Duodenal mucosa (tissue), 2 donors: ENCODE results near the gene DENND1A.

Experiments
- H3K27ac ChIP-seq: one replicate; pipeline ENCODE4 v1.7.0; 2013; ENCODE audit warnings: low read depth, low read length
- H3K27me3 ChIP-seq, 2 donors: one replicate each; pipeline ENCODE4 v1.7.0; 2013; ENCODE audit warnings: low read length in 2 of 2, control low read depth in 1 of 2; ENCODE audit not compliant: insufficient read depth in 2 of 2, control insufficient read depth in 1 of 2
- H3K36me3 ChIP-seq, 2 donors: one replicate each; pipeline ENCODE4 v1.7.0; 2013; ENCODE audit warnings: low read length in 2 of 2, control low read depth in 1 of 2; ENCODE audit not compliant: insufficient read depth in 2 of 2, control insufficient read depth in 1 of 2
- H3K4me1 ChIP-seq, 2 donors: one replicate each; pipeline ENCODE4 v1.7.0; 2013; ENCODE audit warnings: low read length in 2 of 2, control low read depth in 1 of 2; ENCODE audit not compliant: insufficient read depth in 2 of 2, control insufficient read depth in 1 of 2
- H3K4me3 ChIP-seq, 2 donors: one replicate each; pipeline ENCODE4 v1.7.0; 2013; ENCODE audit warnings: low read length in 2 of 2, low read depth in 1 of 2
- H3K9ac ChIP-seq, 2 donors: one replicate each; pipeline ENCODE4 v1.7.0; 2013; ENCODE audit warnings: low read length in 2 of 2, low read depth in 1 of 2
- H3K9me3 ChIP-seq, 2 donors: one replicate each; pipeline ENCODE4 v1.7.0; 2013; ENCODE audit warnings: low read length in 2 of 2, control low read depth in 1 of 2; ENCODE audit not compliant: control insufficient read depth in 1 of 2

The DENND1A gene

GRCh38 chr9:123964761-123965160 lies 34.8 kb upstream of the DENND1A start:
- Histone ChIP-seq H3K9ac (no peak overlapping the region), H3K27ac (no peak overlapping the region), H3K9me3 (no peaks in the 10 kb centered on the region), H3K27me3 (peaks cover 13 to 14% of the 10 kb centered on the region in 2 donors), H3K4me3 (no peak overlapping the region), H3K36me3 (no peaks in the 10 kb centered on the region), H3K4me1 (no peaks in the 10 kb centered on the region)

DNA sequence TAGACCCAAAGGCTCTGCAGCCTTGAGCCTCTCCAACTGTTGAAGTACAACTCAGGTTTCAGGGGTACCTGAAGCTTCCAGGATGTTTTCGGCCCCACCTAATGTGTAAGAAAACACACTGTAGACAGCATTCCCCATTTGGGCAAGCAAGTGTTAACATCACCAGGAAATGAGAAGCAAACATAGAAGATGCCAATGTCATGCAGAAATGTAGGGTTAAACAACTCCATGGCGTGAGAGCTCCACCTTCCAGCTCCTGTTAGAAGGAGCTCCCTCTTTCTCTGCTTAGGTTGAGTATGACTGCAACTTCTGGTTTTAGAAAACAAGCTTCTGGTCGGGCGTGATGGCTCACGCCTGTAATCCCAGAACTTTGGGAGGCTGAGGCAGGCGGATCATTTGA lies 31.0 kb upstream of the DENND1A start:
- no peaks in the 10 kb centered on the region for H3K36me3 ChIP-seq
- H3K27me3 ChIP-seq = peaks cover 6 to 21% of the 10 kb centered on the region in 2 donors
- no peak overlapping the region for H3K4me3 ChIP-seq
- H3K9me3 ChIP-seq = no peaks in the 10 kb centered on the region
- no peak overlapping the region for H3K27ac ChIP-seq
- H3K4me1 ChIP-seq = no peaks in the 10 kb centered on the region
- no peak overlapping the region for H3K9ac ChIP-seq

- Histone ChIP-seq H3K27me3 (peaks cover 6 to 21% of the 10 kb centered on the region in 2 donors), H3K9ac (no peak overlapping the region), H3K27ac (no peak overlapping the region), H3K4me3 (no peak overlapping the region), H3K9me3 (no peaks in the 10 kb centered on the region), H3K36me3 (no peaks in the 10 kb centered on the region), H3K4me1 (no peaks in the 10 kb centered on the region)
Observed at GRCh38 chr9:123960366-123960765, 30.4 kb upstream of the DENND1A start.

DNA sequence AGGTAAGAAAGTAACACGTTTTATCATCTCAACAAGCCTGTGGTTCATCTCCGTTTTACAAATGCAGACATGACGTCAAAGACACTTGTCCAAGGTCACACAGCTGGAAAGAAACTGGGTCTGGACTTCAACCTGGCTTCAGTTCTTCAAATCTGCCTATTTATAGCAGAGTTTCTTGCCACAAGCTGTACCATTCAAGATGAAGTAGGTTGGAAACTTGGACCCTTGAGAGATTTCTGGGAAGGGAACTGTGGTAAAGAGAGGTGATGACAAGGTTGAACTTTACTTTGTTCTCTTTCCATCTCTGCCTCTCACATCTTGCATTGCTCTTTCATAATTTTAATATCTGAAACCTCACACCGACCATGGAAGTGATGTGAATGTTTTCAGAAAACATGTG lies 29.9 kb upstream of the DENND1A start:
- Histone ChIP-seq H3K4me1 (no peaks in the 10 kb centered on the region), H3K9me3 (no peaks in the 10 kb centered on the region), H3K36me3 (no peaks in the 10 kb centered on the region), H3K27ac (no peak overlapping the region), H3K4me3 (no peak overlapping the region), H3K9ac (no peak overlapping the region), H3K27me3 (peaks cover 6 to 17% of the 10 kb centered on the region in 2 donors)

DNA sequence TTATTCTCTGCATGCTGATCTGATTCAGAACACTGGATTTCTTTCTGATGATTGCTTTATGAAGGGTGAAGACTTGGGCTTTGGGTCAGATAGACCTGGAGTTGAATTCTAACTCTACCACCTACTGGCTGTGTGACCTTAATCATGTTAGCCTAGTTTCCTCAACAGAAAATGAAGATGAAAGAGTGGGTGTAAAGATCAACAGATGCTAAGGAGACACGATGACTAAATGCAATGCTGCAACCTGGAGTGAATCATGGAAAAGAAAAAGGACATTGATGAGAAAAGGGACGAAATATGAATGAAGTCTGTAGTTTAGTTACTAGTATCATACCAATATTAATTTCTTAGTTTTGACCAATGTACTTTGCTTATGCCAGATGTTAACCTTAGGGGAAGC lies 27.8 kb upstream of the DENND1A start:
- Histone ChIP-seq H3K4me3 (no peak overlapping the region), H3K36me3 (no peaks in the 10 kb centered on the region), H3K27me3 (peaks cover 10 to 21% of the 10 kb centered on the region in 2 donors), H3K27ac (no peak overlapping the region), H3K9ac (no peak overlapping the region), H3K9me3 (no peaks in the 10 kb centered on the region), H3K4me1 (no peaks in the 10 kb centered on the region)

DNA sequence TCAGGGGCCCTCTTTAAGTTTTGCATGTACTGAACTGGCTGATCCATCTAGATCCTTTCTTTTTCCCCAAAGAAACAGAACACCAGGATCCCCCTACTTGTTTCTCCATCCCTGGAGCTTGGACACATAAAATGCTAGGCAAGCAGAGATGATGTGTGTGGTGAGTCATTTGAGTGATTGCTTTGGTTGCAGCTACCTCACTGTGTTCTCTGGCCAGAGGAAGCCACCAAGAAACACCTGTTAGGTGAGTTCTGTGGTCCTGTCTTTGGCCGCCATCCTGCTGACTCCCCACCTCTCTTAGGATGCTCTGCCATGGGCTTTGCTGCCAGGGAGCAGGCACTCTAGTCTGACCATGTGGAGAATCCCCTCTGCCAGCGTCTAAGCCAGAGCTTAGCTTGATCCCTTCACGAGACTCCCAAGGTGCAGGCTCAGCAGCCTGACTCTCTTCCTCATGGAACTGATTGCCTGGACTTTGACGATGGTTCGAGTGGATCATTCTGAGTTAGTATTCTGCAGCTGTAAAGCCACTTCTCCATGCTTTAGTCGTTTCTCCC lies 27.3 kb upstream of the DENND1A start:
- no peak overlapping the region for H3K9ac ChIP-seq
- peaks cover 10 to 21% of the 10 kb centered on the region in 2 donors for H3K27me3 ChIP-seq
- H3K27ac ChIP-seq = no peak overlapping the region
- no peak overlapping the region for H3K4me3 ChIP-seq
- no peaks in the 10 kb centered on the region for H3K4me1 ChIP-seq
- no peaks in the 10 kb centered on the region for H3K36me3 ChIP-seq
- no peaks in the 10 kb centered on the region for H3K9me3 ChIP-seq

DNA sequence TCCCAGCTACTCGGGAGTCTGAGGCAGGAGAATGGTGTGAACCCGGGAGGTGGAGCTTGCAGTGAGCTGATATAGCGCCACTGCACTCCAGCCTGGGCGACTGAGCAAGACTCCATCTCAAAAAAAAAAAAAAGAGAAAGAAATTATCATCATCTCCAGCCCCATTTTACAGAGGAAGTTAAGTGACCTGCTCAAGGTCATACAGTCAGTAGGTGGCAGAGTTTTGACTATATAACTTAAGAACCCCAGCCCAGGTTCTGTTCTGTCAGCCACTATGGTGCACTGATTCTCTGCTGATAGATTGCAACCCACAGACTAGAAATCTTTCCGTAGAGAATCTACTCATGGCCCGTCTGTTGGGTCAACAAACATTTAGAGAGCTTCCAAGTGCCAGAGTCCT lies 25.7 kb upstream of the DENND1A start:
- H3K9me3 ChIP-seq = no peaks in the 10 kb centered on the region
- H3K27ac ChIP-seq = no peak overlapping the region
- no peak overlapping the region for H3K9ac ChIP-seq
- H3K4me1 ChIP-seq = no peaks in the 10 kb centered on the region
- H3K27me3 ChIP-seq = peaks cover 10 to 17% of the 10 kb centered on the region in 2 donors
- H3K4me3 ChIP-seq = no peak overlapping the region
- H3K36me3 ChIP-seq = no peaks in the 10 kb centered on the region

DNA sequence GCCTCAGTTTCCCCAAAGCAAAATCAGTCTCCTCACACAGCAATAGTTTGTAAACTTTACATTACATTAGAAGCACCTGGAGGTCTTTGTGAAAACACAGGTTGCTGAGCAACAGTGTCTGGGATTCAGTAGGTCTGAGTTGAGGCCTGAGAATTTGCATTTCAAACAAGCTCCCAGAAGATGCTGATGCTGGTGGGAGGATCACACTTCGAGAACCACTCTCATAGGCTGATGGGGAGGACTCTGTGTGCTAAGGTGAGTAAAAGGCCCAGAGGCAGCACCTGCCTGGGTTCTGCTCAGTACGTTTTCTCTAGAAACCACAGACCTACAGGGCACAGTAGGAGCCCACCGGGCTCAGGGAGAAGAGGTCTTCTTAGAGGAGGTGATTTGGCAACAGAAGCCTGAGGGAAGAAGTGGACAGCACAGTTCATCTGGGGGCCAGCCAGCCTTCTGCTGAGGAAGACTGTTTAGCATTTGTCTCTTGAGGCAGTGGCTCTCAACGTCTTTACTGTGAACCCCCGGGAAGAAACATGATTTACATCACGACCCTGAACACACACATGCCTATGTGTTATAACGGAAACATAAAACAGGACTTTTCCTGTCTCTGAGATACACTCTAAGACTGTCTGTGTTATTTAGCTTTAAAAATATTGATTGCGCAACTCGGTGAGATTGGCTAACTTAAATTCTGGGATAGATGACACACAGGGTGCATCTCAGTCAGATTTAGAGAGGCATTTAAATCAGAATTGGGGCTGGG lies 24.8 kb upstream of the DENND1A start:
- no peaks in the 10 kb centered on the region for H3K4me1 ChIP-seq
- H3K36me3 ChIP-seq = no peaks in the 10 kb centered on the region
- no peaks in the 10 kb centered on the region for H3K9me3 ChIP-seq
- no peak overlapping the region for H3K27ac ChIP-seq
- H3K27me3 ChIP-seq = peaks cover 7 to 17% of the 10 kb centered on the region in 2 donors
- no peak overlapping the region for H3K4me3 ChIP-seq
- no peak overlapping the region for H3K9ac ChIP-seq

GRCh38 chr9:123952641-123953495 lies 22.9 kb upstream of the DENND1A start:
- H3K9ac ChIP-seq = no peak overlapping the region
- H3K4me1 ChIP-seq = no peaks in the 10 kb centered on the region
- H3K27me3 ChIP-seq = peaks cover 7 to 11% of the 10 kb centered on the region in 2 donors
- no peak overlapping the region for H3K27ac ChIP-seq
- H3K9me3 ChIP-seq = no peaks in the 10 kb centered on the region
- H3K36me3 ChIP-seq = no peaks in the 10 kb centered on the region
- no peak overlapping the region for H3K4me3 ChIP-seq

- no peak overlapping the region for H3K27ac ChIP-seq
- no peaks in the 10 kb centered on the region for H3K9me3 ChIP-seq
- peaks cover 0 to 4% of the 10 kb centered on the region in 2 donors for H3K27me3 ChIP-seq
- H3K9ac ChIP-seq = no peak overlapping the region
- H3K36me3 ChIP-seq = no peaks in the 10 kb centered on the region
- H3K4me1 ChIP-seq = no peaks in the 10 kb centered on the region
- H3K4me3 ChIP-seq = no peak overlapping the region
Observed at GRCh38 chr9:123948286-123948685, 18.4 kb upstream of the DENND1A start.
